ENCODE results near the gene DCAF11.

DNA sequence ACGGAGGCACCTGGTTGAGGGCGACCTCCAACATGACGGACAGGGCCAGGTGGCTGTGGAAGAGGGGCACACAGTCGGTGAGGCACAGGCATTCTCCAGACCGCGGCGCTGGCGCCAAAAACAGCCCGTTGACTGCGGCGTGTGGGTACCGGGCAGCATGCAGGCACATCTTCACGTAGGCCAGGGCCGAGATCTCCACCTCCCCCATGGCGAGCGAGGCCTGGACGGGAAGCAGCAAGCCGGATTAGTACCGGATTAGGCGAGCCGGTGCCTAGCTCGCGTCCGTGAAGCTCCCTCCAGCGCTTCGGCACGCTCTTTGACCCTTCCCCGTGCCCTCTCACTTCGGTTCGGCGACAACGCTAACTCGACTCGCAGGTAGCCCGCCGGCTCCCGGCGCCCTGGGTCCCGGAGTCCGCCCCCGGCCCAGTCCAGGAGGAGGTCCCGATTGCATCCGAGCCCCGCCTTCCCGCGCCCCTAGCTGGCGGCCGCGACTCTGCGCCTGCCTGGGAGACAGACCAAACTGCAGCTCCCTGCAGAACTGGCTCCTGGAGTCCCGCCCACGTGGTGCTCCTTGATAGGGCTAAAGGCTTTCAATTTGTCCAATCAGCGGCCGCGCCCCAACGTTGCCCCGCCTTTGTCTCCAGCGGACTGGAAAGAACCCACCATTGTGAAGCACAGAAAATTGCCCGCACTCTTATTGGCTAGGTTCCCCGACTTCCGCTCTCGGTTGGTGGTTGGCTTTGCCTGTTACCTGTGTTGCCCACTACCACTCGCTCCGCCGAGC lies 26.7 kb downstream of the DCAF11 start, which contains the start of gene EMC9:
- TF ChIP-seq POLR2A (IDR thresholded peaks at IDR 0.05; ENCODE audit: low read depth, low read length) (peak; percentile 90), POLR2AphosphoS5 (IDR thresholded peaks at IDR 0.05; ENCODE audit: low read depth, low read length) (peak; percentile 86)
